Ureter (tissue), 1 donor: ENCODE data around the gene PC. TPM values are rescaled to one million over a fixed set of nuclear protein-coding genes. Genes with fewer than 3 reads are reported as not detected.

Source experiments
- DNase-seq: peaks from one replicate; pipeline ENCODE4 v3.0.0-alpha.2; 2020; ENCODE audit warnings: low spot score
- total RNA-seq: library from RNA; stranded (reverse); gene quantifications from one replicate; pipeline ENCODE4 v1.2.4, GENCODE V29; 2023
- donor health status: DM: yes; HTN: yes; CAD: no.

Gene PC
- total RNA-seq, 1 donor from 2014 or later = 12.7 TPM

- DNase-seq = peak; percentile 95
Observed at GRCh38 chr11:66855574-66856495, 102.3 kb downstream of the PC start.

DNA sequence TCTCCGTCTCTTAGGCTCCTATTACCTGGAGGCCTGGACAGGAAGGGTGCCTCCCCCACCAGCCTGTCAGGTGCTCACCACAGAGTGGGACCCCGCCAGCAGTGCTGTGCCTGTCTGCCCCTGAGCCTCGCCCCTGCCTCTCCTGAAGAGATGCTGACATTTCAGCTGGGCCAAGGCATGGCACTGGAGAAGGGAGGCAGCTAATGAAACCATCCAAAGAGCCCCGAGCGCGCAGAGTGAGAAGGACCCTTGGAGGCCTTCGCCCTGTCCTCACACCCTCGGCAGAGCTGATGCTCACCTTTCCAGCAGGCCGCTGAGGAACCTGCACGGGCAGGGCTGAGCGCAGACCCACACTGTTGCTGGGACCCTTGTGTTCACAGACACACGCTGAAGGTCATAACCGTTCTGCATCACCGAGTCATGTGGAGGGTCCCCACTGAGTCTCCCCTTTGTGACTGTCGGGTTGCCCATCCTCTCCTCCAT lies 103.4 kb downstream of the PC start:
- DNase-seq = no peak

GRCh38 chr11:66854231-66854661 lies 103.9 kb downstream of the PC start:
- no peak for DNase-seq

DNA sequence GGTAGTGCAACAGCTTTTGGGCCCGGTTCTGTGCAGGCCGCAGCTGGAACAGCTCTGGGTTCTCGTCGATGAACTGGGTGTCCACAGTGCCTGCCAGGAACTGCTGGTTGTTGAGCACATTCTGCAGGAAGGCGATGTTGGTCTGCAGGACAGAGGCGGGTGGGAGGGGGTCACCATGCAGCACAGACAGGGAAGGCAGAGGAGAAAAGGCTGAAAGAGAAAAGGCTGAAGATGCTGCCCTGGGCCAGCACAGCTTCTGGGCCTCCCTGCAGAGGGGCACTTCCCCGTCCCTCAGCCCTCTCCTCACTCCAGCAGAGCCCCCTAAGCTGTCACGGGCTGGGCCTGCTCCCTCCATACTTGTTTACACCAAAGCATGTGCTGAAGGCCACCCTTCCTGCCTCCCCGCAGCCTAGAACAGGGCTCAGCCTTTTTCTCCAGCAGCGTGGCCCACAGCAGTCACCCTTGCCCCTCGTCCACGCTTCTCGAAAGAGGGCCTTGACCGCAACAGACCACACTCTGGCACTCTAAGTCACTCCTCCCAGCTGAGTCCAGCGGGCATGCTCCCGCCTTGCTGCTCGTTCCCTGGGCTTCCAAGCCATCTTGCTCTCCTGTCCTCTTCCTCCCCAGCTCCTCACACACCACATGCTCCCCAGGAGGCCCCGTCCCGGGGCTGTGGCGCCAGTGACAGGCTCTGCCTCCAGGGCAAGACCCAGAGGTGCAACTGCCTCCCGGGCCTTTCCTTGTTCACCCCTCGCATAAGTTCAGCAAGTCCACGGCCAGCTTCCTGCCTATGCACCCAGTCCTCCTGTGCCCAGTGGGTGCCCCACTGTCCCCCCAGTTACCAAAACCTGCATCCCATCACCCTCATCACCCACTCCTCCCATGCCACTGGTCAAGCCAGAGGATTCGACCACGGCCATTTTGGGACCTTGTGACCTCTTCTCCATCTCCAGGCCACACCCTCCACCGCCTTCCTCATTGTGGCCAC lies 104.6 kb downstream of the PC start:
- DNase-seq = no peak

DNA sequence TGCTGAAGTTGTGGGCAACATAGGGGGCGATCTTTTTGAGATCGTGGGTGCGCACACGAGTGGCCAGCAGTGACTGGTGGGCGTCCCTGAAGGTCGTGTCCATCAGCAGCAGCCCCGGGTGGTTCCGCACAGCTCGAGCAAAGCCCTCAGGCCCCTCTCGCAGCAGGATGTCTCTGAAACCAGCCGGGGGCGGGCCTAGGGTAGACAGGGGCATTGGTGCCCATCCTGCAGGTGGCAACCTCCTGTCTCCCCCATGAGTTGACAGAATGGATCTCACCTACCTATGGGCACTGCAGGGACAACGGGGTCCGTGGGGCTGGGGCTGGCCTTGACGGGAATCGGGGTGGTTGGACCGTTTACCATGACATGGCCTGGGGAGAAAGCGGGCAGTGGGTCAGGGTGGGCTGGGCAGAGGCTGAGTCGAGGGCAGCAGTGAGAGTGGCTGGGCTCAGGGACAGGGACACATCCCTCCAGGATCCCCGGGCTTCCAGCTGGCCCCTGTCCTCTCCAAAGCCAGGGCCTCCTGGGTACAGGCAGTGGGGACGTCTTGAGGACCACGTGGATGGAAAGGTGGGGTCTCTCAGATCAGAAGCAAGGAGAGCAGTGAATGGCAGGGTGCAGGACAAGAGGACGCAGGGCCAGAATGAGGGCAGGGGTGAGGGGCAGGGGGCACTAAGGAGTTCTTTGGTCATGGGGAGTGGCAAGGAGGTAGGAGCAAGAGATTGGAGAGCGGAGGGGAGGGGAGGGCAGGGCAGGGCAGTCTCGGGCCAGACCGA lies 105.5 kb downstream of the PC start:
- no peak for DNase-seq

DNA sequence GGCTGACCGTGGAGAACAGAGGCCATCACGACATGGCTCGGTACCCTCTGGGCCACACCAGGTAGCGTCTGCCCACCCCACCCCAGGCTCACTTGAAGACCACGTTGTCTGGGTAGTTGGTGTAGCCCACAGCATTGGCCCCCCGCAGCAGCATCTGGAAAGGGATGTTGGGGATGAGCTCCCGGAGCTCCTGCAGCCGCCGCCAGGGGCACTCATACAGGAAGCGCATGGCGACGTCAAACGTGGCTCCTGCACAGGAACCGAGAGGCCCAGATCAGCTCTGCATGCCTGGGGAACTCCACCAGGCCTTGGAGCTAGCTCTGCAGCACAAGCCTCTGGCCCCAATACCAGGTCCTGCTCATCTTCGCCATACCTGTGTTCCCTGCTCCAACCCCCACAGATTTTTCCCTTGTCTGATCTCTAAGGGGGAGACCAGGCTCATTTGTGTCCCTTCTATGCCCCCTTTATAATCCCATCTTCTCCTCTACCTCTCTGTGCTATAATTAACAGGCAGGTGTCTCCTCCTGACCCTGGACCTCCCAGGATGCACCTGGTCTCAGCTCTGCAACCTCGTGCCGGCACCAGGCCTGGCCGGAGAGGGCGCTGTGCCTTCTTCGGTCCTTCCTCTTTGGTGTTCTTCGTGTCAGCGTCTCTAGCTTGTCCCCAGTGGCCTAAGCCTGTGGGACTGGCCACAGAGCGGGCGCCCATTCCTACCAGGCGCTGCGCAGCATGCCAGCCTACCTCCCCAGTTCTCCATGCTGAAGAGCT lies 106.3 kb downstream of the PC start:
- no peak for DNase-seq

- DNase-seq = no peak
Observed at GRCh38 chr11:66851239-66851596, 107.0 kb downstream of the PC start.

DNA sequence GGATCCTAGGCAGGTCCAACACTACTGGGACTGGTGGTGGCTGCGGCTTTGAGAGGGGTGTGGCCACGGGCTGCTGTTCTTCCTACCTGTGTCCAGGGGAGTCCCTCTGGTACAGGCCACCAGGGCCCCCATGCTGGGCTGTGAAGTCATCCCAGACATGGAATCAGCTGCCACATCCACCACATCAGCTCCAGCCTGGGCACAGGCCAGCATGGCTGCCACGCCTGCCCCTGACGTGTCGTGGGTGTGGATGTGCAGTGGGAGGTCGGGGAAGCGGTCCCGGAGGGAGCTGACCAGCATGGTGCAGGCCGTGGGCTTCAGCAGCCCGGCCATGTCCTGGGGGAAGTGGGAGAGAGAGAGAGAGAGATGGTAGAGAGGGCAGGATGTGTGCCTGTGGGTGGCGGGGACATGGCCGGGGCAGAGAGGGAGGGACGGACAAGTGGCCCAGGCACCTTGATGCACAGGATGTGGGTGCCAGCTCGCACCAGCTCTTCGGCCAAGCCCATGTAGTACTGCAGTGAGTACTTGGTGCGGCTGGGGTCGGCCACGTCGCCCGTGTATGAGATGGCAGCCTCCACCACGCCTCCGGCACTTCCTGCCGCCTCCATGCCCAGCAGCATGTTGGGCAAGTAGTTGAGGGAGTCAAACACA lies 107.5 kb downstream of the PC start:
- DNase-seq = no peak

- no peak for DNase-seq
Observed at GRCh38 chr11:66850235-66850587, 108.0 kb downstream of the PC start.

DNA sequence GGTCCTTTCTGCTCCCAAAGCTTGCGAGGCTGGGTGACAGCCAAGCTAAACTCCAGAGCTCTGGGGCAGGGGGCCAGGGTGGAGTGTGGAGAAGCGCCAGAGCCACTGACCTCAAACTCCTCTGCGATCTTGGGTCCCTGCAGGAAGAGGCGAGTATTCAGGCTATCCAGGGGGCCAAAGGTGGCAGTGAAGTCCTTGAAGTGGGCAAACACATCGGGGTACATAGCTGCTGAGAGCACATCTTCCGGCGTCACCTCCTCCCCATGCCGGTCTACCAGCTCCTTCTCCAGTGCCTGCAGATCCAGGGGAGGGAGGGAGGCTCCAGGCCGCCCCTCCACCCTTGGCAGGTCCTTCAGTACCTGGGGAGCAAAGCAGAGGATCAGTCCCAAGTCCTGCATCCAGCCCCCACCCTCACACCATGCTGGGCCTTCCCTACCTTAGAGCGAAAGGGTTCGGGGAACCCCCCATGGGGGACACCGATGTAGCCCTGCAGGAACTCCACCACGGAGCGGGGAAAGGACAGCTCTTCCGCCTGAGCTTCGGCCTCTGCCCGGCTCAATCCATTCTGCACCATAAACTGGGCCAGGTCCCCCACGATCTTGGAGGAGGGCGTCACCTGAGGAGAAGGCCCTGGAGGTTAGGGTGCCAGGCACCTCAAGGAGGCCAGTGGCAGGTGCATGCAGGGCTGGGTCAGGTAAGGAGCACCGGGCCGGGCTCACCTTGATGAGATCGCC lies 108.5 kb downstream of the PC start:
- DNase-seq = no peak

GRCh38 chr11:66848671-66849500 lies 109.3 kb downstream of the PC start:
- DNase-seq = peak; percentile 37

DNA sequence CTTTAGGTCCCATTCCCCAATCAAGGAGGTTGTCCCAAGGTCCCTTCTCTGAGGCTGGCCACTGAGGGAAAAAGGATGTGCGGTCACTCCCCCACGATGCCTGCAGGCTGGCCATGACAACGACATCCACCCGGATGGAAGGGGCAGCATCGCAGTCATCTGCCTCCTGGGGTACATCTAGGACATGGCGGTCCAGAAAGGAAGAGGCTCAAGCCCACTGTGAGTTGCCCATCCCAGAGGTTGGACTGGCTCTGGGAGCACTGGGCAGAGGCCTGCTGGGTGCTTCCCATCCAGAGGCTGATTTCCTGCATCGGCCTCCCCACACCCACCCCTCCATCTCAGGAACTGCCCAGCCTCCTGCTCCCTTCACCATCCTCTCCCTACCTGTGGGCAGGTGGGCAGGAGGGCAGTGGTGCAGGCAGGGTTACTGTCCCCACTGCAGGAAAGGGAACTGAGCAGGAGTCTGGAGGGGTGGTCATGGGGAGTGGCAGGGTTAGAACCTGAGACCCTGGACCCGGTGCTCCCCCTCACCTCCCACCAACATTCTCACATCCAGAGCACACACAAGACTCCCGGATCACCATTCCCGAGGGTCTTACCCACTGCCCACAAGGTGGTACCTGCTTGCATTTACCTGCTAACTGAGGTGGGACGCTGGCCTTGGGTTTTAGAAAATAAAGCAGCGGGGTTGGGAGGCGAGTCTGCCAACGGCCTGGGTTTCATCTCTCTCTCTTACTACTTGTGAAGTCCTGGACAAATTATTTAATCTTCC lies 110.5 kb downstream of the PC start:
- DNase-seq = peak; percentile 38

GRCh38 chr11:66846671-66847091 lies 111.5 kb downstream of the PC start:
- peak; percentile 34 for DNase-seq

GRCh38 chr11:66845876-66846212 lies 112.3 kb downstream of the PC start:
- DNase-seq = peak; percentile 39

GRCh38 chr11:66845143-66845875 lies 112.9 kb downstream of the PC start:
- DNase-seq = no peak

GRCh38 chr11:66844496-66845142 lies 113.6 kb downstream of the PC start:
- DNase-seq = no peak
